HG02763 (cell line): ENCODE measurements around the gene SLC29A3.
A peak's percentile ranks its signal among the peaks of the same experiment; 100 is the strongest.
"Not testable (repeated sequence)": the region's sequence is repeated elsewhere in the genome, so short reads cannot be mapped to it uniquely, and the experiment has no call there.

Experiments used
- ATAC-seq: cut with Tn5 transposase; IDR thresholded peaks from one replicate; pipeline ENCODE4 v1.9.1; 2021; ENCODE audit warnings: mild to moderate bottlenecking, moderate library complexity; ENCODE audit not compliant: unreplicated experiment

SLC29A3 gene

DNA sequence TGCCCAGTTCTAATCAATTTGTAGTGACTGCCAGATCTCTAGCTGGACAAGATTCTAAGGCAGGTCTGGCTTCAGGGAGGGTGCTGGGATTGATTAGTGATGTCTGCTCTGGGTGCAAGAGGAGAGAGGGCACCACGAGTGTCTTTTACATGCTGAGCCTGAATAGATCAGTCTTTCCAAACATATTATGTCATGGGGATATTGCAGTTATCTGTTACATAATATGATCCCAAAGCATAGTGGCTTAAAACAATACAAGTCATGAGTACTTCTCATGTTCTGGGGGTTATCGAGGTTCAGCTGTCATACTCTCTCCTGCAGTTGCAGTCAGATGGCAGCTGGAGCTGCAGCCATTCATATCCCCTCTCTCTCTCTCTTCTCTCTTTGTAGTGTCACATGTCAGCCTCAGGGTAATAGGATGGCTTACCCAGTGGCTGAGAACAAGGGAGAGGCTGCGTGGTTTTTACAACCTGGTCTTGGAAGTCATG is 26.0 kb downstream of the SLC29A3 start:
- no peak for ATAC-seq

GRCh38 chr10:71345694-71346093 is 26.6 kb downstream of the SLC29A3 start:
- no peak for ATAC-seq

- no peak for ATAC-seq
Measured at GRCh38 chr10:71346731-71347130, 27.7 kb downstream of the SLC29A3 start.

DNA sequence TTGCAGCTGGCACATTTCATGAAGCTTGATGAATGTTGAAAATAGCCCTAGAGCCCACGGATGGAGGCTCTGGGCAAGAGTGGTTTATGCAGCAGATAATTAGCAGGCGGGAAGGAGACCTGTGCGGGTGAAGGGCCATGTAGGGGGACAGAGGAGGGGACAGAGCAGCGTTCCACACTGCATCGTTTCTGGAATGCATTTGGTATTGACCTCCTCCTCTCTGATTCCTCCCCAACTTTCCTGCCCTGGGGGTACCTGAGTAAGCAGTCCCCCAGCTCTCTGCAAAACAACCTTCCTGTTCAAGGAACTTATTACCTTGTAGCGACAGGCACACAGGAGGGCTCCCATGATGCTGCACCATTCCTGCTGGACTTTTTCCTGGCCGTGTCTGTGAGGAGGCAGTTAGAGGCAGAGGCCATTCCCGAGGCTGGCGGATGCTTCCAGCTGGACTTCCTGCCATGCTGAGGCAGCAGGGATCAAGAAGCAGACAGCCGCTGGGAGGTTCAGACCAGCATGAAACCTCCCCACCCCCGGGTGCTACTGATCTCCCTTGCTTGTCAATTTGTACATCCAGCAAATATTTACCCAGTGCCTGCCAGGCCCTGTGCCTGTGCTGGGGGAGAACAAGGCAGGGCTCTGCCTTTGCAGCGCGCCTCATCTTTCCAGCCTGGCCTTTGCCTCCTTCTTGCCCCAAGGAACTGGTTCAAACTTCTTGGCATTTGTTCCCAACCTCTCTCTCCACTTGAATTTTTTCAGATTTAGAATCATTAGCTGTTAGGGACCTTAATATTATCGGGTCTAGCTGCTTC is 28.7 kb downstream of the SLC29A3 start:
- ATAC-seq, result no peak

- no peak for ATAC-seq
Measured at GRCh38 chr10:71348850-71349249, 29.8 kb downstream of the SLC29A3 start.

GRCh38 chr10:71349406-71349805 is 30.3 kb downstream of the SLC29A3 start:
- no peak for ATAC-seq

GRCh38 chr10:71351087-71351486 is 32.0 kb downstream of the SLC29A3 start:
- no peak for ATAC-seq

- ATAC-seq, result no peak
Measured at GRCh38 chr10:71351628-71352319, 32.7 kb downstream of the SLC29A3 start.

- ATAC-seq, result no peak
Measured at GRCh38 chr10:71353639-71354038, 34.6 kb downstream of the SLC29A3 start.

DNA sequence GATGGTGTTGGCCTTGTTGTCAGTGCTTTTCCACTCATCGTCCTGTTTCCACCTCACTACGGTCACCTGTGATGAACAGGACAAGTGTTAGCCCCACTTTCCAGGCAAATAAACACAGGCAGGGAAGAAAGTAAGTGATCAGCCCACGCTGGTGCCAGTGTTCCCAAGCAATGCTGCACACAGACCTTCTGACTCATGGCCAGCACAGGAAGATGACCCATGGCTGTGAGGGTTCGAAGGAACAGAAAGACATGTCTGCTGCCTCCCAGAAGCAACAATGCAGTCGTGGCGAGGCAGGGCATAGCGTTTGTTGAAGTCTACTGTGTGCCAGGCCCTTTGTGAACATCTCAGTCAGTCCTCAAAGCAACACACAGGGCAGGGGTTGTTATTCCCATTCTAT is 35.7 kb downstream of the SLC29A3 start:
- no peak for ATAC-seq

DNA sequence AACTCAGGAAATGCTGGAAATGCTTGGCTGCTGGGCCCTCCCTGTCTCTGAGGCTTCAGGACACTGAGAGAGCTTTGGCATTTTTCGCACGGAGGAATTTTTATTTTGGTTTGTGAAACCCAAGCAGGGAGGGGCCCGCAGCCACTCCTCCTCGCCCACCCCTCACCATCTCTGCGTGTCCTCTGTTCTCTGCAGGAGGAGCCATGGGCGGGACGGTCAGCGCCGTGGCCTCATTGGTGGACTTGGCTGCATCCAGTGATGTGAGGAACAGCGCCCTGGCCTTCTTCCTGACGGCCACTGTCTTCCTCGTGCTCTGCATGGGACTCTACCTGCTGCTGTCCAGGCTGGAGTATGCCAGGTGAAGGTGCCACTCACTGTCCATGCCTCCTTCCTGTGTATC is 36.8 kb downstream of the SLC29A3 start:
- no peak for ATAC-seq

DNA sequence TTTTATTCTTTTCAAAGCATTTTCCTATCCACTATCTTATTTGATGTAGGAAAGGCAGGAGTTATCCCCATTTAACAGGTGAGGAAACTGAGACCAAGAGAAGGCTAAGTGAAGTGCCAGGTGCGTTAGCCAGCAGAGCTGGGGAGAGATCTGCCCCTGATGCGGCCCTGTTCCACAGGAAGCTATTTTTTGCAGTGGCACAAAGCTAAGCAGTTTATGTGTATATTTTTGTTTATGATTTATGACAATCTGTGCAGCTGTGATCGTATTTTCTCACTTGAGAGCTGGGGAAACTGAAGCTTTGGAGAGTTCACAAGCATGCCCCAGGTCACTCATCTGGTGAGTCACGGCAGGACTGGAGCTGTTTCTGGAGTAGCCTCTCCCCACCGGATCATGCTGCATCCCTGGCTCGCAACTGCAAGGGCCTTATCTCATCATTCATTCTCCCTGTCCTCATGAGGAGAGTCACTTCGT is 38.8 kb downstream of the SLC29A3 start:
- no peak for ATAC-seq

GRCh38 chr10:71358277-71358676 is 39.2 kb downstream of the SLC29A3 start:
- ATAC-seq, result no peak

DNA sequence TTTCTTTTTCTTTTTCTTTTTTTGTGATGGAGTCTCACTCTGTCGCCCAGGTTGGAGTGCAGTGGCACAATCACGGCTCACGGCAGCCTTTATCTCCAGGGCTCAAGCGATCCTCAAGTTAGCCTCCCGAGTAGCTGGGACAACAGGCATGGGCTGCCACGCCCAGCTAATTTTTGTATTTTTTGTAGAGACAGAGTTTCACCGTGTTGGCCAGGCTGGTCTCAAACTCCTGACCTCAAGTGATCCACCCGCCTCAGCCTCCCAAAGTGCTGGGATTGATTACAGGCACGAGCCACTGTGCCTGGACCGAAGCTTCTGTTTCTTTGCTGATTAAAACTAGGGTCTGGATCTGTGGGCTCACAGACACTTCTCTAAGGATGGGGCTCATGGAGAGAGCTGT is 39.8 kb downstream of the SLC29A3 start:
- ATAC-seq, result not testable (repeated sequence)

DNA sequence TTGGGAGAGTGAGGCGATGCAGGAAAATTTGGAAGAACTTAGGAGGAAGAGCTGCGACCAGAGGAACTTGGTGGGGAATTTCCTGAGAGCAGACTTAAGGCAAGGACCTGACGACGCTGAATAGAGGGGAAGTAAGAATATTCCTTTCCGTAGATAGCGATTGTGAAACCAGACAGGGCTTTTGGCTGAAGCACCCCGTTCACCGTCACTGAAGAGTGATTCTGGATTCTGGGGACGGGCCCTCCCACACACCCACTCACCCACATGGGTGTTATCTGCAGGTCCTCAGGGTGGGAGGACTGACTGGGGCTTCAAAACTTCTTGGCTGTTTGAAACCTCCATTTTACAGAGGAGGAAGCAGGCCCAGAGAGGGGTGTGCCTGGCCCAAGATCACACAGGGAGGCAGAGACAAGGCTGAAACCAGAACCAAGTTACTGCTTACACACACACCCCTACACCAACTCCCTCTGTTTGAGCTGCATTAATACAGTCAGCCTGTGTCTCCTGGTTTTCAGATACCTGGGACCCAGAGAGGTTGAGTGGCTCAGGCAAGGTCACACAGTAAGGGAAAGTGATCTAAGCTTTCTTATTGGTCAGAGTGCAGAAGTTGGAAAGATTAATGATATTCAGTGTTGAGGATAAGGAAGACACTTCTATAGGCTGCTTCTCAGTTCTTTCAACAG is 40.4 kb downstream of the SLC29A3 start:
- peak; percentile 51 for ATAC-seq

DNA sequence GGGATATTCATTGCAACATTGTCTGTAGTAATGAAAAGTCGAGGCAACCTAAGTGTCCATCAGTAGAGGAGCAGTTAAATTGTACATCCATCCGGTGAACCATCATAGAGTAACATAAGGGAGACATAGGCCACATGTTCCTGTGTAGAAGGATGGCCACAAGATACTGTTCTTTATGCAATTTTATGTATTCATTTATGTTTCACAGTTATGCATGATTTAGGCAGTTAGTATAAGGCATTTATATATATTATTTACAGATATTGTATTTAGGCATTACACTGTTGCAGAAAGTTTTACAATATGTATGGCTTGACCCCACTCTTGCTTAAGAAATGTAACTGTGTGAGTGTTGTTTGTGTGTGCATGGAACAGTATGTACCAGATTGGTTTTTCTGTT is 41.7 kb downstream of the SLC29A3 start:
- no peak for ATAC-seq

DNA sequence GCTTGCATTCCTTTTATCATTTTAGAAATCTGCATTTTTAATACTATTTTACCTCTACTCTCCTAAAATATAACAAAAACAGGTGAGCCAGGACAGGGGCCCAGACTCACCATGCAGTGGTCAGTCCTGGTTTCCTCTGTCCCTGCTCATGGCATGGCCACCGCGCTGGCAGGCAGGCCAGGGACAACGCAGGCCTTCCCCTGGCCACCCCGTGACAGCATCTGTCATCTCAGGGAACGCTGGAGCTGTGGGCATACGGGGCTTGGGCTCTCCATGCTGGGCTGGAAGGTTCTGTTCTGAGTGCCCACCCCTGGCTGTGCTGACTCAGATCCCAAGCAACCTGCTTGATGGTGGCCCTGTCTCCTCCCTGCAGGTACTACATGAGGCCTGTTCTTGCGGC is 42.5 kb downstream of the SLC29A3 start:
- no peak for ATAC-seq

- ATAC-seq, result no peak
Measured at GRCh38 chr10:71362141-71362540, 43.1 kb downstream of the SLC29A3 start.

- ATAC-seq, result no peak
Measured at GRCh38 chr10:71363936-71364335, 44.9 kb downstream of the SLC29A3 start.

- ATAC-seq, result no peak
Measured at GRCh38 chr10:71365366-71365765, 46.3 kb downstream of the SLC29A3 start.

- ATAC-seq, result no peak
Measured at GRCh38 chr10:71366690-71367089, 47.6 kb downstream of the SLC29A3 start.

GRCh38 chr10:71367271-71367670 is 48.2 kb downstream of the SLC29A3 start:
- no peak for ATAC-seq
